NCI-H2107 treated with DMSO at 0.1 percent for 48 hours (cell line): ENCODE measurements around the gene RELB.

Source experiments
- DNase-seq: peaks from one replicate; lab custom pipeline; 2025; ENCODE audit not compliant: unreplicated experiment; lab: John Stamatoyannopoulos, UW

The RELB gene

DNA sequence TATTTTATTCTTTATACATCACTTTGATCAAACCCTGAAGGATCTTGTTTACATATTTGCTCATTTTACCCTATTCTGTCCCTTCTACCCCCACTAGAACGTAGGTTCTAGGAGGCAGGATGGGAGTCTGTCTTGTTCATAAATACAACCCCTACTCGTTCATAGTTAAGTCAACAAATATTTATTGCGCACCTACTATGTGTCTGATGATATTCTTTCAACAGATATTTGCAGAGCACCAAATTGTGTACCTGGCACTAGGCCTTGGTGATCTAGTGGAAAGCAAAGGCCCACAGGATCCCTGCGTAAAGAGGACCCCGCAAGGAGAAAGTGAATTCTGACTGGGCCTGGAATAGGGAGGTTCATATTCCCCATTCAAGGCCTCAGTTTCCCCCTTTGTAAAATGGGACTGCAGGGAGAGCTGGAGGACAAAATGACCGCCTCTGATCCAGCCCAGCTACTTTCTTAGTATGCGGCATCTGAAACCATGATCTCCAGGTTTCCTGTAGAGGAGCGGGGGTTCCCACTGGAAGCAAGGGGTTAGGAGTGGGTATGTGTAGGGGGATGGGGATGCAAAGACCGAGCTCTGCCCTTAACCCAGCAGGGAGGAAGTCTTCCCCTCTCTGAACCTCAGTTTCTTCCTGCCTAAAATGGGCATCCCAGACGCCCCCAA, 77.3 kb downstream of the RELB start:
- no peak for DNase-seq

DNA sequence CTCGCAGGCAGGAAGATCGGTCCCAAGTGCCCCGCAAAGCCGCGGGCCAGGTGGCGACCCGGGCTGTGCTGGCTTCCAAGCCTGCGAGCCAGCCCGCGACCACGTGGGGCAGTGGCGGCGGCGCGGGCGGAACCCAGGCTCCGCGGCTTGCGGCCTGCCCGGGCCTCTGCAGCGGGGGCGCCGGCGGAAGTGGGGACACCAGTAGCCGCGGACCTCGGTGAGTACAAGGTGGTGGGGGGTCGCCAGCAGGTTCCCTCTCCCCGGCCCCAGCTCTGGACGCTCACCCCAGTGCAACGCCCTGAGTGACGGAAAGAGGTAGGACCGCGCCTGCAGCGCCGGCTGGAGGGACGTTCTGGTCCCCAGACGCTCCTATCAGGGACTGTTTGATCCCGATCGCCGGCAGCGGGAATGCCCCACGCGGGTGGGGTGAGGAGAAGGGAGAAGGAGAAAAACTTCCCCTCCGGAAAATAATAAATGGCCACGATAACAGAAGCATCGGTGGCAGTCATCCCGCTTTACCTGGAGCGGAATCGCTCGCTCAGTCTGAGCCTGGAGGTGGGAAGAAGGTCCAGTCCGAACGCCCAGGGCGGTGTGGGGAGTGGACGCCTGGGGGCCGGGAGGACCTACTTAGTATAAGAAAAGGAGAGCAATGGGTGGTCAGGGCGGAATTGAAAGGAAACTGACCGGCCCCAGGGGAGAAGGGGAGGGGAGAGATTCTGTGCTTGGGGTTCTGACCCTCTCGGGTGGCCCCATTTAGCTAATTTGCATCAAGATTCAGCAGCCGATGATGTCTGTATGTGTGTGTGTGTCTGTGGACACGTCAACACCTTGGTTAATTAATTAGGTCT, 78.0 kb downstream of the RELB start, which contains the start of gene GEMIN7:
Gene GEMIN7 (plus strand): TSS at position 198 of the 848 bp plus-strand sequence. CDS start 10,855 bp downstream, outside the sequence.
- DNase-seq = no peak

DNA sequence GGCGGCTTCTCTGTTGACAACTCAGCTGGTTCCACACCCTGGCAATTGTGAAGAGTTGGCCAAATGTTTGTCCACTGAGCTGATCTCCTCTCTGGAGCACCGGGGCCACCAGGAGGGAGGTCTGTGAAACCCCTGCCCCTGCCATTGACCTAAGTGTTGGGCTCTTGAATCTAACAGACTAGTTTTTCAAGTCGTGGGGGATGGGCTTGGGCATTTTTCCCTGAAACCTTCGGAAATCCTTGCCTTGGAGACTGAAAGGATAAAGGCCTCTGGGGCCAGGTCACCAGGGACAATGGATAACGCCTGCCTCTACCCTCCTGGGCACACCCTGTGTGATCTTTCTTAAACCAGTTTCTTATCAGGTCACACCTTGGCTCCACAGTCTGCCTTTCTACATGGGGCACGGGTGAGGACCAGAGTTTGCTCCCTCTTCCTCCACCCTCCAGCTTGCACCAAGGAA, 78.7 kb downstream of the RELB start:
- DNase-seq = no peak

DNA sequence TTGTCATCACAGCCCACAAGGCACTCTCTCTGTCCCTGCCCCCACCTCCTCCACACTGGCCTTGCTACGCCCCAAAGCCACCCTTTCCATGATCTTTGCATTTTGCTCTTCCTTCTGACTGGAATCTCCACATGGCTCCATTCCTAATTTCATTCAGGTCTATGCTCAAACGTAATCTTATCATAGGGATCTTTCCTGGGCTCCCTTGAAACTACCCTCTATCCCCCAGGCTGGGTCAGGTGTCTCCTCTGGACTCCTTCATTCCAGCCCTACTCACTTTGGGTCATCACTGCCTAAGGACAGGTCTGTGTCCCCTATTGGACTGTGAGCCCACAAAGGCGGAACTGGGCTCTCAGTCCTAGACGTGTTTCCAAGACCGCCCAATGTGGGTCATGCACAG, 80.9 kb downstream of the RELB start:
- DNase-seq = no peak

DNA sequence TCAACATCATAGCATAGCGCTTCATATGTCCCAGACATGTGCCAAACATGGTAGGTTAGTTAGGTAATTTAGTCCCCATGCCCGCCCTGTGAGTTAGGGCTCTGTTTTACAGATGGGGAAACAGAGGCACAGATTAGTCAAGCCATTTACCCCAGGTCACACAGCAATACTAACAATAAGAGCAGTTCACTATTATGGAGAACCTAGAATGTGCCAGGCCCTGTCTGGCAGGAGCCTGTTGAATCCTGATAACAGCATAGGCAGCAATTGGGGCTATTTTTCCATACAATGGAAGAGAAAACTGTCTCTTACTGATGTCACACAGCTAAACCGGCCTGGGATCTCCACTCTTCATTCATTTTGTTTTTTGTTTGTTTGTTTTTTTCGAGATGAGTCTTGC, 85.2 kb downstream of the RELB start:
- DNase-seq = no peak

DNA sequence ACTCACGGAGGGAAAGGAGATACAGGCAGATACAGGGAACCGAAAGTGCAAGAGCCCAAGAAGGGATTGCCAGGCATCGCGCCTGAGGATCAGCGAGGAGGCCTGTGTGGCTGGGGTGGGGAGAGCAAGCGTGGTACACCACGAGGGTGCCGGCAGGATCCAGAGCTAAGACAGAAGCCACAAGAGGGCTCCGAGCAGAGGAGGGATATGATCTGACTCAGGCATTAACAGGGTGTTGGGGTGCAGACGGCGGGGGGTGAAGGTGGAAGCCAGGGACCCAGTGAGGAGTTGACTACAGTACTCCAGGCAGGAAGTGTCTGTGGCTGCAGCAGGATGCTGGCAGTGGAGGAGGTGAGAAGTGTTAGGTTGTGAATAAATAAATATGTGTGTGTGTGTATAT, 86.3 kb downstream of the RELB start:
- no peak for DNase-seq
